Measurements from ENCODE around the gene TGM5. TPM values are rescaled to one million over a fixed set of nuclear protein-coding genes. Genes with fewer than 3 reads are reported as not detected.

TGM5 gene
- total RNA-seq, 1 donor from 2014 or later = not detected

DNA sequence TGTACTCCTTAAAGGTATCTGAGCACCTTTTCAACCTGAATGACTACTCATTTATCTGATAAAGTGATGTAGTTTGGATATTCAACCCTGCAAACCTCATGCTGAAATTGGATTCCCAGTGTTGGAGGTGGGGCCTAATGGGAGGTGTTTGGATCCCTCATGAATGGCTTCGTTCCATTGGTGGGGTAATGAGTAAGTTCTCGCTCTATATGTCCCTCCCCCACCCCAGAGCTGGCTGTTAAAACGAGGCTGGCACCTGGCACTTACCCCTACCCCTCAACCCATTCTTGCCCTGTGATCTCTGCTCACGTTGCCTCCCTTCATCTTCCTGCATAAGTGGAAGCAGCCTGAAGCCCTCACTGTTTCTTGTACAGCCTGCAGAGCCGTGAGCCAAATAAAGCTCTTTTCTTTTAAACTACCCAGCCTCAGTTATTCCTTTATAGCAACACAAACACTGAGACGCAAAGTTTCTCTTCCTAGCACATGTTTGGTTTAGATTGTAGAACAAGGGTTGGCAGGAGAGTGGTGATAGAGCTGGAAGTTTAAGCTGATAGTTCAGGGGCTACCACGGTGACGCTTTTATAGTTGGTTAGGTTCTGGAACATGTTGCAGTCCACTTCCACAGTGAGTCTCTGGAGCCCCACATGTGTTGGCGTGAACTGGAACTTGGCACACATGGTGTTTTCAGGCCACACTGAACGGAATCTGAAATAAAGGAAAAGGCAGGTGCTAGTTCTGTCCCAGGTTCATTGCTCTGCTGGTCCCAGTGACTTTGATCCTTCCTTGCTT is 69.8 kb downstream of the TGM5 start:
- no peak for DNase-seq (ENCODE audit: low read depth in 2 of 2)

GRCh38 chr15:43194795-43195194 is 71.9 kb downstream of the TGM5 start:
- DNase-seq (ENCODE audit: low read depth in 2 of 2) = no peak

- no peak for DNase-seq (ENCODE audit: low read depth in 2 of 2)
These were observed 73.0 kb downstream of the TGM5 start for GRCh38 chr15:43193710-43194109.

GRCh38 chr15:43190178-43190577 is 76.5 kb downstream of the TGM5 start:
- DNase-seq (ENCODE audit: low read depth in 2 of 2) = peak; percentile 78 to 89

DNA sequence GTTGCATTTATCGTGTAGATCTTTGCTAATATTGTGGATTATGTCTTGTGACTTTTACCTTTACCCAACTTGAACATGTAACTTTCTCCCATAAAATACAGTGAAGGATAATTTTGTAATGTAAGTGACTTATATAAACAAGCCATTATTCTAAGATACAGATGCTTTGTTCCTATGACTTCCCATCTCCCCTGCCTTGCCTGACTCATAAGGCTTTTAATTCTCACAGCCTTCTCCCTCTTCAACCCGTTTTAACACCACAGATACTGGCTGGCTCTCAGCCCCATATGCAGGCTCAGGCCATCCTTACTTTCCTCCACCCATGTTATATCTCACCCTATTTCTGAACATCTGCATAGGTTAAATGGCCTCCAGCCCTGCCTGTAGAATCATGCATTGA is 77.4 kb downstream of the TGM5 start:
- peak in 1 of 2 donors; percentile 55 for DNase-seq (ENCODE audit: low read depth in 2 of 2)

DNA sequence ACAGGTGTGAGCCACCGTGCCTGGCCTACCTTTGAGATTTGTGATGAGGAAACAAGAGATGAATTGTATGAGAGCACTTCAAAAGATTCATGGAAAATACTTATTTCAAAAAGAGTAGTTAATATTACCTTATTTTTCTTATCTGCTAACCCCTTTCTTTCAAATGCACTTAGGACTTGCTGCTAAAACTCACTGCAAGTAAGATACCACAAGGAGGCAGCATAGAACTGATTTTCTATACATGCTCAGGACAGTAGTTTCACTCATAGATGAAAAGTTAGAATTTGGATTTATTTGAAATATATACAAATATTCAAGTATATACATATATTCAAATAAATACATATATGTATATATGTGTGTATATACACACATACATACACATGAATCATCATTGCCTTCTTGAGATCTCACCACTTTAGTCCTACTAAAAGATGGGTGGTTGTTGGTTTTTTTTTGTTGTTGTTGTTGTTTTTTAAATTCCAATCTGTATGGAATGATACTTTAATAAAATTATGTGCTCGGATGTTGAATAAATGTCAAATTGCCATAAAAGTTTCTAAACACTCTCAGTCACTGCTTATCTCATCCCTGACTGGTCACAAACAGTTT is 79.1 kb downstream of the TGM5 start:
- peak; percentile 76 to 77 for DNase-seq (ENCODE audit: low read depth in 2 of 2)

- peak in 1 of 2 donors; percentile 11 for DNase-seq (ENCODE audit: low read depth in 2 of 2)
These were observed 80.8 kb downstream of the TGM5 start for GRCh38 chr15:43186003-43186353.

DNA sequence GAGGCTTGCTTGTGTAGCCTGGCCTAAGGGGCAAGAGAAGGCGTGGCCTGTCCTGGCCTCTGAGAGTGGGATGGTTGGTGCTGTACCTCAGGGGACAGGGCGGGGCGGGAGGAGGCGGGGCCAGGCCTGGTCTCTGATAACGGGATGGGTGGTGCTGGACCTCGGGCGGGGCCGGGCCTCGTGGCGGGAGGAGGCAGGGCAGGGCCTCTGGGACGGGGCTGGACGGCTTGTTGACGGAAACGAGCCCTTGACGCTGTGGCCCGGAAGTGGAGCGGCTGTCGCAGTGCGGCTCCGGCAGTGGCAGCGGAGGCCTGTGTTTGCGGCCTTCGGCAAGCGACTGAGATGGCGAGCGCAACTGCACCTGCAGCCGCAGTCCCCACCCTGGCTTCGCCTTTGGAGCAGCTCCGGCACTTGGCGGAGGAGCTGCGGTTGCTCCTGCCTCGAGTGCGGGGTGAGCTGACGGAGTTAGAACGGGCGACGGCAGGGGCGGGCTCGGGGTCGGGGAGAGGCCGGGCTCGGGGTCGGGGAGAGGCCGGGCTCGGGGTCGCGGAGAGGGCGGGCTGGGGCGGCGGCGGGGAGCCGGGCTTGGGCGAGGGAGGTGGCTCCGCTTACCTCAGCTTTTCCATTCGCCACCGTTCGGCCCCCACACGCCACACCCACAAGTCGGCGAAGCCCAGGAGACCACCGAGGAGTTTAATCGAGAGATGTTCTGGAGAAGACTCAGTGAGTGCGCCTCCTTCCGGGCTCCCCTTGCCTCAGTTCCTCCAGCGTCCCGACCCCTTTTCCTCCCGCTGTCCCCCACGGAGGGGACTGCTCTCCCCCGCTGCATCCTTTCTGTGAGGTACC is 81.3 kb downstream of the TGM5 start, which contains the start of gene CCNDBP1:
Gene CCNDBP1, plus strand, starts transcription at position 247 of the 846 bp plus-strand sequence. Its CDS starts 96 bp downstream, at position 343.
- DNase-seq (ENCODE audit: low read depth in 2 of 2) = peak; percentile 70 to 92

- no peak for DNase-seq (ENCODE audit: low read depth in 2 of 2)
These were observed 82.2 kb downstream of the TGM5 start for GRCh38 chr15:43184407-43185124.

DNA sequence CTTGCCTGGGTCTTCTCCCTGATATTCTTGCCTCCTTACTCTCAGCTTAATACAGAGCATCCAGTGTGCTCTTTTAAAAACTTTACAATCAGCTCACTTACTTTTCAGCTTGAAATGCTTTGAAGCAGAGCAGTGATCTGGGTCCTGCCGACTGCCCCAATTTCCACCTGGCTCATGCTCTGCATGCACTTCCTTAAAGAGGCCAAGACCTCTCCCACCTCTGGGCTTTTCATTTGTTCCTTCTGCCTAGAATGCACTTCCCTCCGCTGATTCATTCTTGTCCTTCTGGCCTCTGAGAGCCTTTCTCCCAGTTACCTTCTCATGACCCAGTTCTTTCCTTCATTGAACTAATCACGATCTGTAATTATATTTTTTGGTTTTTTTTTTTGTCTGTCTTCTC is 83.5 kb downstream of the TGM5 start:
- no peak for DNase-seq (ENCODE audit: low read depth in 2 of 2)

Other genes starting within 250 kb of the TGM5 start
- gene UBR1, start 160.9 kb downstream of the TGM5 start, total RNA-seq = 31.4 and 46.2 TPM in 2 replicates
- gene TMEM62, start 133.3 kb downstream of the TGM5 start, total RNA-seq = 10.0 and 12.3 TPM in 2 replicates
- 63.4 and 70.6 TPM in 2 replicates for gene CCNDBP1, start 81.5 kb downstream of the TGM5 start, total RNA-seq
- not detected in 2 replicates for gene EPB42, start 45.9 kb downstream of the TGM5 start, total RNA-seq
- not detected in 2 replicates for gene TGM7, start 35.3 kb upstream of the TGM5 start, total RNA-seq
- gene LCMT2, start 63.6 kb upstream of the TGM5 start, total RNA-seq = 2.8 and 4.6 TPM in 2 replicates
- gene ZSCAN29, start 104.1 kb upstream of the TGM5 start, total RNA-seq = 11.1 and 16.1 TPM in 2 replicates
- gene TUBGCP4, start 104.2 kb upstream of the TGM5 start, total RNA-seq = 6.5 and 8.5 TPM in 2 replicates
- 31.6 and 45.6 TPM in 2 replicates for gene TP53BP1, start 226.2 kb upstream of the TGM5 start, total RNA-seq

All from lung microvascular endothelial cell (primary cell).